PFSK-1 (cell line): ENCODE measurements around the gene APOL1.

Source experiments
- FOXP2 ChIP-seq: optimal IDR thresholded peaks from 2 replicates; pipeline ENCODE3; 2011; ENCODE audit warnings: borderline replicate concordance, control low read depth, inconsistent platforms; ENCODE audit not compliant: insufficient read depth; ENCODE audit errors: extremely low read length, extremely low read depth
- POLR2AphosphoS5 ChIP-seq: IDR thresholded peaks from 2 replicates; pipeline ENCODE4 v1.6.1; 2012; ENCODE audit warnings: low read depth, mild to moderate bottlenecking, control low read depth, low read length, moderate library complexity
- REST ChIP-seq, 2 experiments: IDR thresholded peaks; 2 replicates each; pipeline versions ENCODE4 v1.6.1 to v1.8.0; 2011 to 2012; ENCODE audit warnings: low read depth in 2 of 2, low read length in 2 of 2, control low read depth in 1 of 2, inconsistent platforms in 1 of 2, mild to moderate bottlenecking in 1 of 2, moderate library complexity in 1 of 2; ENCODE audit not compliant: insufficient read depth in 1 of 2
- SIN3A ChIP-seq: IDR thresholded peaks from 2 replicates; pipeline ENCODE4 v1.6.1; 2012; ENCODE audit warnings: mild to moderate bottlenecking, low read length, moderate library complexity, borderline replicate concordance; ENCODE audit not compliant: insufficient read depth
- TAF1 ChIP-seq: IDR thresholded peaks from 2 replicates; pipeline ENCODE4 v1.6.1; 2012; ENCODE audit warnings: low read length, control low read depth, borderline replicate concordance; ENCODE audit not compliant: insufficient read depth

APOL1 gene

GRCh38 chr22:36302439-36303114 lies 49.6 kb downstream of the APOL1 start:
- TF ChIP-seq SIN3A (no peak), POLR2AphosphoS5 (no peak), TAF1 (no peak), FOXP2 (no peak), REST (IDR thresholded peaks at IDR 0.05; ENCODE audit: insufficient read depth in 1 of 2, low read depth in 2 of 2, low read length in 2 of 2) (no peak)

GRCh38 chr22:36303115-36303467 lies 50.2 kb downstream of the APOL1 start:
- TF ChIP-seq TAF1 (no peak), SIN3A (no peak), REST (IDR thresholded peaks at IDR 0.05; ENCODE audit: insufficient read depth in 1 of 2, low read depth in 2 of 2, low read length in 2 of 2) (no peak), FOXP2 (no peak), POLR2AphosphoS5 (no peak)

DNA sequence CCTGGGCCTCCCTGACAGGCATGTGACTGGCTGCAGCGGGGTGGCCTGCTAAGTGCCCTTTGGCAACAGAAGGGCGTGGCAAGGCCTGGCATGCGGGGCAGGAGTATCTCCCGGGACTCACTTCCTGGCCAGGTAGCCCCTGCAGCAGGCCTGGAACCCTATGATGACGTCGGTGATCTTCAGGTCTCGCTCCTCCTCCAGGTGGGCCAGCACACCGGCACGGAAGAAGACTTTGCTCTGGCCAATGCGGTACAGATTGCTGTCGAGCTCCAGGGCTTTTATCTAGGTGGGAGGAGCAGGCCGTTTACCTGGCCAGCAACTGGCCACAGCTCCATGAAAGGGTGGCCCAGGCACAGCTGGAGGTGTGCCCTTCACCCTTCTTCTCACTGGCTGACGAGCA lies 50.9 kb downstream of the APOL1 start:
- TF ChIP-seq REST (IDR thresholded peaks at IDR 0.05; ENCODE audit: insufficient read depth in 1 of 2, low read depth in 2 of 2, low read length in 2 of 2), result no peak

DNA sequence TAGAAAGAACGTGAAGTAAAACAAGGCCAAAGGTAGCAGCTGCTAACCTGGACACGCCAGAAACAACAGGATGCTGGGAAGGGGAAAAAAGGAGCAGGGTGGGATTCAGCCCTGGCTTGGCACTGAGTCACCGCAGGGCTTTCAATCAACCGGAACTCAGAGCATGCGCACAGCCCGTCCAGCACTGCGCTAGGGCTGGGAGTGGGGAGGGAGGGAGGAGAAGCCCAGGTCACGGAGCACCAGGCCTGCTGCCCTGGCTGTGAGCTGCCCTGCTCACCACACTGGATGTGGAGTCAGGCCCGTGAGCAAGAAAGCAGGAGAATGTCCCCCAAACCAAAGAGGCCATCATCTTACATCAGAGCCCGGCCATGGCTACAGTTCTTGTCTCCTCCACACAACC lies 51.5 kb downstream of the APOL1 start:
- no peak for TF ChIP-seq FOXP2
- no peak for TF ChIP-seq REST (IDR thresholded peaks at IDR 0.05; ENCODE audit: insufficient read depth in 1 of 2, low read depth in 2 of 2, low read length in 2 of 2)
- TF ChIP-seq POLR2AphosphoS5, result no peak
- no peak for TF ChIP-seq SIN3A
- no peak for TF ChIP-seq TAF1

- no peak for TF ChIP-seq FOXP2
- TF ChIP-seq POLR2AphosphoS5, result no peak
- no peak for TF ChIP-seq SIN3A
- TF ChIP-seq REST (IDR thresholded peaks at IDR 0.05; ENCODE audit: insufficient read depth in 1 of 2, low read depth in 2 of 2, low read length in 2 of 2), result no peak
- no peak for TF ChIP-seq TAF1
These were observed 52.9 kb downstream of the APOL1 start for GRCh38 chr22:36305813-36306212.
